ENCODE measurements around the gene FBXL16. TPM values are rescaled to one million over a fixed set of nuclear protein-coding genes. Genes with fewer than 3 reads are reported as not detected.

Gene FBXL16
- total RNA-seq, 2 experiments from 2014 or later, result 15.9 to 21.8 TPM

DNA sequence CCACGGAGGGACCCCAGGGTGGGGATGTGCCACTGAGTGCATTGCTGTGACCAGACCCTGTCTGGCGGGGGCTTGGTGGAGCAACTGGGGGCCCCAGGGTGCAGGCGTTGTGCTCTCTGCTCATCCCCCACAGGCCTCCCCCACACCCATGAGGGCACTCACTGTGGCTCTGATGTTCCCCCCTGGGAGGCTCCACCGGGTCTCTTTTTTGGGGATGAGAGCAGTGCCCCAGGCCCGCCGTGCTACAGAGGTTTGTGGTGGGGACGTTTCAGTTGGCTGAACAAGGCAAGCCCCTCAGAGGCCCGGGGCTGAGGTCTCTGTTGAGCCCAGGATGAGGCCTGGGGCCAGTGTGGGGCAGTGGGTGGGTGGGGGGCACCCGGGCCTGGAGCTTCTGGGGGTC is 18.1 kb upstream of the FBXL16 start:
- no peak for ATAC-seq (ENCODE audit: low read depth)
- H3K27me3 Mint-ChIP-seq, result no peaks in the 10 kb centered on the region
- no peak overlapping the region for H3K4me3 Mint-ChIP-seq
- H3K4me1 Mint-ChIP-seq, result peaks cover 3% of the 10 kb centered on the region
- no peak for DNase-seq
- POLR2A ChIA-PET, result interaction anchor here (0.9 to 4.2 kb wide), 3 partner anchors 12 to 28 kb away, joined by 4 to 11 read pairs (median 6); partner anchors contain the start of gene CIAO3
- no peak overlapping the region for H3K27ac Mint-ChIP-seq
- no peaks in the 10 kb centered on the region for H3K9me3 Mint-ChIP-seq
- H3K36me3 Mint-ChIP-seq, result no peaks in the 10 kb centered on the region

DNA sequence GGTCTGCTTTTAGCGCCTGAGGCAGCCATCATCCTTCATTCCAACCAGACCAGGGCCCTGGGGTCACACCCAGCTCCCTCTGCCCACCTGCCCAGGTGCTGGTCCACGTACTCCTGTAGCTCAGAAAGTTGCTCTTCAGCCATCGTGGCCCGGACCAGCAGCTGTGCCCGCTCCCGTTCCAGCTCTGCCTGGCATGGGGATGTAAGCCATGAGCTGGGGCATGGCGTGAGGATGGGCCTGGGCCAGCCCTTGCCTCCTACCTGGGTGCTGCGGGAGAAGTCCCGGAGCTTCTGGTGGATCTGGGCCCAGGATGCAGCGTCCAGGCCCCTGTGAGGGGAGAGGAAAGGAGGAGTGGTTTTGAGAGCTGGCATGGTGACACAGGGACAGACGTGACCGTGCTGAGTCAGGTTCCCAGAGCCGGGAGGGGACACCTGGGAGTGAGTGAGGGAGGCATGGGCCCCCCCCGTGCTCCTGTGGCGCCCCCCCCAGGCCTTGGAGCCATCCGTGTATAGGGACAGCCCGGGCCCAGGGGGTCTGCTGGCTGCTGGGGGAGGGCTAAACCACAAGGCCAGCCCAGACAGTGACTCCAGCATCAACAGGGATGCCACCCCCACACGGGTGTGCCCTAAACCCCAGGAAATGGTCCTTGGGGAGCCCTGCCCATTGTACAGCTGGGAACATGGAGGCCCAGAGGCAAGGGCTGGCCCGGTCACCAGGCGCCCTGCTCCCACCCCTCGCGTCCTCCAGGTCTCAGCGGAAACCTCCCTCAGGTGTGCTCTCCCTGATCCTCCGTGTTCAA is 17.4 kb upstream of the FBXL16 start:
- no peaks in the 10 kb centered on the region for H3K27me3 Mint-ChIP-seq
- POLR2A ChIA-PET, result interaction anchor here (0.9 to 4.2 kb wide), 3 partner anchors 13 to 28 kb away, joined by 4 to 11 read pairs (median 6); partner anchors contain the start of gene CIAO3
- no peak overlapping the region for H3K4me3 Mint-ChIP-seq
- no peak overlapping the region for H3K27ac Mint-ChIP-seq
- no peaks in the 10 kb centered on the region for H3K36me3 Mint-ChIP-seq
- H3K4me1 Mint-ChIP-seq, result peaks cover 3% of the 10 kb centered on the region
- no peak for DNase-seq
- H3K9me3 Mint-ChIP-seq, result no peaks in the 10 kb centered on the region
- no peak for ATAC-seq (ENCODE audit: low read depth)

DNA sequence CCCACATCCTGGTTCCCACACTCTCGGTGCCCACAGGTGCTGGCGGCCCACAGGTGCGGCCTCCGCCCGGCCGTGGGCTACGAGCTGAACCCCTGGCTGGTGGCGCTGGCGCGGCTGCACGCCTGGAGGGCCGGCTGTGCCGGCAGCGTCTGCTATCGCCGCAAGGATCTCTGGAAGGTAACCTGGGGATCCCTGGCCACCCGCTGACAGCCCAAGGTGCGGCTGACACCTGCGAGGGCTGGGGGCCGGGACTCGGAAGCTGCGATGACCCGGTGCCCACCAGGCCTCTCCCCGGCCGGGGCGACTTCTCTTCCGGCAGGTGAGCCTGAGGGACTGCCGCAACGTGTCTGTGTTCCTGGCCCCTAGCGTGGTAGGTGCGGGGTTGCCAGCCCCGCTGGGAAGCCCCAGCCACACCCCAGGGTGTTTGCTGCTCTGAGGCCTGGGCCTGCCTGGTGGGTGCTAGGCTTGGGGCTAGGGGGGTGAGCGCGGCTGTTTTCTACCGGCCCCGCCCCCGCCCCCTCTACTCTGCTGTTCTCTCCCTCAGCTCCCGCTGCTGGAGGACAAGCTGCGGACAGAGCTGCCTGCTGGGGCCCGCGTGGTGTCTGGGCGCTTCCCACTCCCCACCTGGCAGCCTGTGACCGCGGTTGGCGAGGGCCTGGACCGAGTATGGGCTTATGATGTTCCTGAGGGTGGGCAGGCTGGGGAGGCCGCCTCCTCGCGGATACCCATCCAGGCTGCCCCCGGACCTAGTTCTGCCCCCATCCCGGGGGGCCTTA is 16.4 kb upstream of the FBXL16 start:
- Mint-ChIP-seq H3K27me3 (no peaks in the 10 kb centered on the region), H3K4me1 (peaks cover 3% of the 10 kb centered on the region), H3K4me3 (peak overlapping the region; percentile 13), H3K27ac (no peak overlapping the region), H3K36me3 (no peaks in the 10 kb centered on the region), H3K9me3 (no peaks in the 10 kb centered on the region)
- no peak for DNase-seq
- POLR2A ChIA-PET, result interaction anchor here (1.0 to 4.2 kb wide), 6 partner anchors 8 to 41 kb away, joined by 4 to 11 read pairs (median 5); partner anchors contain the start of genes CIAO3, STUB1 and WDR24
- ATAC-seq (ENCODE audit: low read depth), result no peak

DNA sequence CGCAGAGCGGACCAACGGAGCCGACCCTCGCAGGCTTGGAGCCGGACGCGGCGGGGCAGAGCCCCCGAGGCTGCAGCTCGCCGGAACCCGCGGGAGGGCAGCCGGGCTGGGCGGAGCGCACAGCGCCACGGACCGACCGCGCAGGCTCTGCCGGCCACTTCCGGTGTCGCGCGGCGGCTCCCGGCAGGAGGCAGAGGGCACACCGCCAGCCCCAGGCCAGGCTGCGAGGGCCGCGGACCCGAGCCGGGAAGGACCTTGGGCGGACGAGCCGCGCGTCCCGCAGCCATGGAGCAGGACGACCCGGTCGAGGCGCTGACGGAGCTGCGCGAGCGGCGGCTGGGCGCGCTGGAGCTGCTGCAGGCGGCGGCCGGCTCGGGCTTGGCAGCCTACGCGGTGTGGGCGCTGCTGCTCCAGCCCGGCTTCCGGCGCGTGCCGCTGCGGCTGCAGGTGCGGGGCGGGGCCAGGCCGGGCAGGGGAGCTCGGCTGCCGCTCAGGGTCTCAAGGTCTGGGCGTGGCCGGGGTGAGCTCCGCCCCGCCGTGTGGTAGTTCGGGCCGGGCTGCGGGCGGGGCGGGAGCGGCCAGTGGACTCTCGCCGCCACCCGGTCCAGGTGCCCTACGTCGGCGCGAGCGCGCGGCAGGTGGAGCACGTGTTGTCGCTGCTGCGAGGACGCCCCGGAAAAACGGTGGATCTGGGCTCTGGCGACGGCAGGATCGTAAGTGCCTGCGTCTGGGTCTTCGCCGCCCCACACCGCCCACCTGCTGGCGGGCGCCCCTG is 15.6 kb upstream of the FBXL16 start, which contains the start of gene ANTKMT:
ANTKMT (plus strand) TSS at position 157 of the 775 bp plus-strand sequence; CDS start at position 286, 129 bp downstream.
- DNase-seq (peak; percentile 86), ATAC-seq (ENCODE audit: low read depth) (peak; percentile 68)
- H3K9me3 Mint-ChIP-seq, result no peaks in the 10 kb centered on the region
- peak within 1 kb of the TSS; percentile 78 for H3K4me3 Mint-ChIP-seq
- H3K27ac Mint-ChIP-seq, result peak within 1 kb of the TSS; percentile 56
- H3K36me3 Mint-ChIP-seq, result no peaks in the 10 kb centered on the region
- peaks cover 5% of the 10 kb centered on the region for H3K4me1 Mint-ChIP-seq
- H3K27me3 Mint-ChIP-seq, result peaks cover 3% of the 10 kb centered on the region
- POLR2A ChIA-PET, result interaction anchor here (0.6 to 4.2 kb wide), 8 partner anchors 9 to 53 kb away, joined by 3 to 11 read pairs (median 5); partner anchors contain the start of genes CIAO3, RHOT2, STUB1 and WDR24

DNA sequence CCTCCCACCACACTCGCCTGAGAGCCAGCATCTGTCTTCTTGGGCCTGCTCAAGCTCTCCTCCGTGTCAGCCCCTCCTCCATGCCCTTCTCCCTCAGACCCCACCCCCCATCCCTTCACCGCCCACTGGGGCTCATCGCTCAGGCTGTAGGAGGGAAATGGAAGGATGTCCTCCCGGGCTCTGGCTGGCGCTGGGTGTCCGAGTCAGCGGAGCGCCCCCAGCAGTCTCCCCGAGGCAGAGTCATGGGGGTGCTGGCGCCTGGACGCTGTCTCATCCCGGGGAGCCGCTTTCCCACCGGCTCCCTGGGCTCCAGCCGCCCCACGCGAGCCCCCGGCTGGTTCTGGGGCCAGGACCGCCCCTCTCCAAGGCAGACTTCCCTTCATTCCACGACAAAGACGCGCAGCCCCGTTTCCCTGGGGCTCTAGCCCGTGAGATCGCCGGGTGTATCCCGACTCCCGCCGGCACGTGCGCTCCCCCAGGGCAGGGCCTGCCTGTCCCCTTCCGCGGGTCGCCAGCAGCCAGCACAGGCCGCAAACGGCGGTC is 14.9 kb upstream of the FBXL16 start:
- DNase-seq, result no peak
- Mint-ChIP-seq H3K4me1 (peaks cover 5% of the 10 kb centered on the region), H3K4me3 (peak overlapping the region; percentile 78), H3K9me3 (no peaks in the 10 kb centered on the region), H3K27ac (peak overlapping the region; percentile 56), H3K36me3 (no peaks in the 10 kb centered on the region), H3K27me3 (peaks cover 7% of the 10 kb centered on the region)
- peak; percentile 13 for ATAC-seq (ENCODE audit: low read depth)
- POLR2A ChIA-PET, result interaction anchor here (0.6 to 4.2 kb wide), 10 partner anchors 8 to 52 kb away, joined by 3 to 11 read pairs (median 4); partner anchors contain the start of genes CIAO3, RHOT2, STUB1 and WDR24

DNA sequence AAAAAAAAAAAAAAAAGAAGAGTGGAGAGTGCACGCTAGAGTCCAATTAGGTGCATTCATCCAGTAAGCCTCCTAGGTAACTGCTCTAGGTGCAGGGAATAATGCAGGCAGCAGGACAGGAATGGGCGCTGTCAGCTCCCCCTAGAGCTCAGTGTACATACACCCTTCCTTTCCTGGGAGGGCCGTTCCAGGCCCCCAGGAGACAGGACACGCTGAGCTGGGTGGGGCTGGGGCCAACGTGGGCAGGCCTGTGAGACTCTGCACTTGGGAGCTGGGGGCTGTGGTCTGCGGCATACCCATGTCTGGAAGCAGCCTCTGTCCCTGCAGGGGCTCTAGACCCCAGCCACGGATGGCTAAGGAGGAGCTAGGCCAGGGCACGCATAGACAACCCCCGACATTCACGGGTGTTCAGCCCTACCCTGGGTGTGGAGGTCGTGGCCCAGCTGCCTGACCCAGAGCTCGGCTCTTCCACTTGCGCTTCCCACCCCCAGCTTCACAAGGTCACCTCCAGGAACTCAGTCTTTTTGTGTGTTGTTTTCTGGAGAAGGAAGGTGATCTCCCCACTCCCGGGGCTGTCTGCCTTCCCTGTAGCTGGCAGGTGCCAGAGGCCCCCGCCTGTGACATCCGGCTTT is 14.3 kb upstream of the FBXL16 start:
- DNase-seq (no peak), ATAC-seq (ENCODE audit: low read depth) (no peak)
- Mint-ChIP-seq H3K4me1 (peaks cover 5% of the 10 kb centered on the region), H3K27ac (peak overlapping the region; percentile 56), H3K4me3 (peak overlapping the region; percentile 78), H3K36me3 (no peaks in the 10 kb centered on the region), H3K27me3 (peaks cover 7% of the 10 kb centered on the region), H3K9me3 (no peaks in the 10 kb centered on the region)
- POLR2A ChIA-PET, result interaction anchor here (0.5 to 4.2 kb wide), 8 partner anchors 9 to 319 kb away, joined by 3 to 11 read pairs (median 4); partner anchors contain the start of genes CIAO3, RHOT2 and WDR24

DNA sequence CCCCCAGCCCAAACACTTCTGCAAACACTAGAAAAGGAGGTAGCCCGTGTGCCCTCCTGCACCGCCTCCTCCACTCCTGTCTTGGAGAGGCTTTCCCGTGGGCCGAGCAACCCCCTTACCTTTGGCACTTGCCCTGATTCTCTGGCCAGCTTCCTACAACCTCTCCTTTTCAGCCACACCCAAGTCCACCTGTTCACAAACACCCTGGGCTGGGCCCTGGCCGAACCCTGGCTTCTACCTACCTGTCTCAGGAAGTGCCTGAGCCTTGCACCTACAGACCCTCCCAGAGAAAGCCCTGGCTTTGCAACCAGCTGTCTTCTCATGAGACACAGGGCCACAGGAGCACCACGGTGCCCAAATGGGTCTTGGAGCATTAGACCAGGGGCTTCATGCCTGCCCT is 13.3 kb upstream of the FBXL16 start:
- H3K27ac Mint-ChIP-seq, result no peak overlapping the region
- DNase-seq (no peak), ATAC-seq (ENCODE audit: low read depth) (no peak)
- peaks cover 7% of the 10 kb centered on the region for H3K27me3 Mint-ChIP-seq
- H3K4me1 Mint-ChIP-seq, result peaks cover 7% of the 10 kb centered on the region
- no peaks in the 10 kb centered on the region for H3K9me3 Mint-ChIP-seq
- POLR2A ChIA-PET, result interaction anchor here (1.6 kb wide), 1 partner anchor 10 kb away, joined by 7 read pairs; no protein-coding TSS in a partner anchor
- no peaks in the 10 kb centered on the region for H3K36me3 Mint-ChIP-seq
- H3K4me3 Mint-ChIP-seq, result no peak overlapping the region

DNA sequence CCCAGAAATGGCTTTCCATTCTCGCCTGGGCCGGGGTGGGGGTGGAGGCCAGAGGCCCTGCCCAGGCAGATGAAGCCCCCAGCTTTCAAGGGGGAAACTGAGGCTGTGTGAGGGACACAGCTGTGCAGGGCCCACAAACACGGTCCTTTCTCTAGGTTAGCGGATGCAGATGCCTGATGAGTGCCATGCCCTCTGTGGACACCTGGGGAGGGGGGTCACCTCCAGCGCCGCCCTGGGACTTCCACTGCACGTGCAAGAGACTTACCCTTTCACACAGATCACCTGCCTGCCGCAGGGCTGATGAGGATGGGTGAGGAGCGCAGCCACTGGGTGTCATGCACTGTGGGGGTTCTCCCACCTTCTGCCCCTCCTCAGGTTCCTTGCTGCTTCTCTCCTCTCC is 12.8 kb upstream of the FBXL16 start:
- H3K27ac Mint-ChIP-seq, result no peak overlapping the region
- H3K27me3 Mint-ChIP-seq, result peaks cover 7% of the 10 kb centered on the region
- H3K4me1 Mint-ChIP-seq, result peaks cover 7% of the 10 kb centered on the region
- no peaks in the 10 kb centered on the region for H3K36me3 Mint-ChIP-seq
- no peak overlapping the region for H3K4me3 Mint-ChIP-seq
- DNase-seq, result no peak
- ATAC-seq (ENCODE audit: low read depth), result no peak
- POLR2A ChIA-PET, result interaction anchor here (0.6 kb wide), 1 partner anchor 20 kb away, joined by 3 read pairs; no protein-coding TSS in a partner anchor
- no peaks in the 10 kb centered on the region for H3K9me3 Mint-ChIP-seq

DNA sequence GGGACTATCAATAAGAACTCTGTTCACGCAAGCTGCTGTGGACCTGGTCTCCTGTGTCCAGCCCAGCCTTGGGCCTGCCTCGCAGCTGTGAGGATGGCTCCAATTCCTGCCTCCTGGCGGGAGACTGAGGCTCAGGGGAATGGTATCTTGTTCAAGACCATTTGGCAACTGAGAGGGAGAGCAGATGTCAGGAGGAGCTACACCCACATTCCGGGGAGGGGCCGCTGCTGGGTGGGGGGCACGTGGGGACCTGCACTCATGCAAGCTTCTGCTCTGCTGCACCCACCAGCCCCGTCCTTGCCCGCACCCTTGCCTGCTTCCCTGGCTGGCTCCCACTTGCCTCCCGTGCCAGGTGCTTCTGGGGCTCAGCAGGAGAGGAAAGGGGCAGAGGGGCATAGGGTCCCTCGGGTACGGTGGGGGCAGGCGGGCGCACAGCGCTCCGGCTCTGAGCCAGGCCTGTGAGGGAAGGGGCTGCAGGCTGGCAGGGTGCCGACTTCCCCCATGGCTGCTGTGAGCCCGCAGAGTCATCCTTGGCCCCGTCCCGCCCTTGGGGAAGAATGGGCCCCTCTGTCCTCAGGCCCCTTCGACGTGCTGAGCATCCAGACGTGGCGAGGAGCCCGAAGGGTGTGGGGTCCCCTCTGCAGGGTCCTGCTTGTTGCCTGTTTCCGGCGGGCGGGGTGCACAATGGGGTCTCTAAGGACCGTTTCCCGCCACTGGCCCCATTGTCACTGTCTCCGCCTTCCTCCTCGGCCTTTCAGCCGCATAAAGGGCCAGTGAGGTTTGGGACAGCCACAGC is 12.0 kb upstream of the FBXL16 start:
- DNase-seq (no peak), ATAC-seq (ENCODE audit: low read depth) (no peak)
- H3K4me1 Mint-ChIP-seq, result peaks cover 7% of the 10 kb centered on the region
- H3K27me3 Mint-ChIP-seq, result peaks cover 11% of the 10 kb centered on the region
- no peaks in the 10 kb centered on the region for H3K9me3 Mint-ChIP-seq
- H3K4me3 Mint-ChIP-seq, result no peak overlapping the region
- POLR2A ChIA-PET, result interaction anchor here (0.6 kb wide), 1 partner anchor 19 kb away, joined by 3 read pairs; no protein-coding TSS in a partner anchor
- no peaks in the 10 kb centered on the region for H3K36me3 Mint-ChIP-seq
- H3K27ac Mint-ChIP-seq, result no peak overlapping the region

DNA sequence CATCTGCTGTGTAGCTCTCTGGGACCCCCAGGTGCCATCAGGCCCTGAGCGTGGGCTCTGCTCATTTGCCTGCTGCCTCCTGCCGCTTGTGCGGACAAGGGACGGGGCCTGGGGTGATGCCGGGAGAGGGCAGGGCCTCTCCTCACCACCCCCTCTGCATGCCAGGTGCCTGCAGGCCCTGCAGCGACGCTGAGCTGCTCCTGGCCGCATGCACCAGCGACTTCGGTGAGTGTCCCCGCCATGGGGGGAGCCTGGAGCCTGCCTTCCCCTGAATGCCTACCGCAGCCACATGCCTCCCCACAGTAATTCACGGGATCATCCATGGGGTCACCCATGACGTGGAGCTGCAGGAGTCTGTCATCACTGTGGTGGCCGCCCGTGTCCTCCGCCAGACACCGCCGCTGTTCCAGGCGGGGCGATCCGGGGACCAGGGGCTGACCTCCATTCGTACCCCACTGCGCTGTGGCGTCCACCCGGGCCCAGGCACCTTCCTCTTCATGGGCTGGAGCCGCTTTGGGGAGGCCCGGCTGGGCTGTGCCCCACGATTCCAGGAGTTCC is 11.2 kb upstream of the FBXL16 start:
- ATAC-seq (ENCODE audit: low read depth) (no peak), DNase-seq (no peak)
- Mint-ChIP-seq H3K4me3 (no peak overlapping the region), H3K36me3 (no peaks in the 10 kb centered on the region), H3K27me3 (peaks cover 12% of the 10 kb centered on the region), H3K4me1 (peaks cover 7% of the 10 kb centered on the region), H3K9me3 (no peaks in the 10 kb centered on the region), H3K27ac (no peak overlapping the region)
- POLR2A ChIA-PET, result interaction anchor here (1.1 to 2.3 kb wide), 3 partner anchors 10 to 21 kb away, joined by 3 to 11 read pairs (median 5); no protein-coding TSS in a partner anchor

DNA sequence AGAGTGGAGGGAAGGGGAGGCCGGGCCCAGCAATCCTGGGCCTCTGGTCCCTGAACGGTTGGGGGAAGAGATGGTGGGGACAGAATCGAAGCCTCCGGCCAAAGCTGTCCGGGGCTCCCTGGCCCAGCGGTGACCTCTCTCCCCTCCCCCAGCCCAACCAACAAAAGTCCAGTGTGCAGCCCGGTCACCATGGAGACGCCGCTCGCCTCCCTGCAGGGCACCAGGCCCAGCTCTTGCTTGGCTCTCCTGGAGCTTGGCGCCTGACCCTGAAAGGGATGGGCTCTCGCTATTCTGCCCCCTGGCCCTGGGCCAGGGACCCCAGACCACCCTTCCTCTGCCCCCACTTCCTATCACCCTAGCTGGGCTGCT is 10.6 kb upstream of the FBXL16 start:
- ATAC-seq (ENCODE audit: low read depth) (no peak), DNase-seq (no peak)
- no peak overlapping the region for H3K27ac Mint-ChIP-seq
- H3K9me3 Mint-ChIP-seq, result no peaks in the 10 kb centered on the region
- POLR2A ChIA-PET, result interaction anchor here (1.0 to 2.3 kb wide), 5 partner anchors 9 to 24 kb away, joined by 3 to 11 read pairs (median 5); partner anchors contain the start of gene CIAO3
- peaks cover 7% of the 10 kb centered on the region for H3K4me1 Mint-ChIP-seq
- peaks cover 13% of the 10 kb centered on the region for H3K27me3 Mint-ChIP-seq
- H3K4me3 Mint-ChIP-seq, result peak overlapping the region; percentile 42
- H3K36me3 Mint-ChIP-seq, result no peaks in the 10 kb centered on the region
